22Rv1 (cell line): Measurements from ENCODE around the gene SH3GLB1.

Experiments used
- H3K27ac ChIP-seq: fragments of 450-650 bp; 2 replicates; pipeline ENCODE4 v1.5.1; 2017
- ZFX ChIP-seq: fragments of 450-650 bp; IDR thresholded peaks from 2 replicates; pipeline ENCODE4 v1.6.1; 2017; ENCODE audit warnings: antibody characterized with exemption, borderline replicate concordance
- TF ChIP-seq, protein P1 (sequence below): fragments of 450-650 bp; IDR thresholded peaks from 2 replicates; pipeline ENCODE4 v1.5.1; 2017; ENCODE audit warnings: mild to moderate bottlenecking

Gene SH3GLB1

DNA sequence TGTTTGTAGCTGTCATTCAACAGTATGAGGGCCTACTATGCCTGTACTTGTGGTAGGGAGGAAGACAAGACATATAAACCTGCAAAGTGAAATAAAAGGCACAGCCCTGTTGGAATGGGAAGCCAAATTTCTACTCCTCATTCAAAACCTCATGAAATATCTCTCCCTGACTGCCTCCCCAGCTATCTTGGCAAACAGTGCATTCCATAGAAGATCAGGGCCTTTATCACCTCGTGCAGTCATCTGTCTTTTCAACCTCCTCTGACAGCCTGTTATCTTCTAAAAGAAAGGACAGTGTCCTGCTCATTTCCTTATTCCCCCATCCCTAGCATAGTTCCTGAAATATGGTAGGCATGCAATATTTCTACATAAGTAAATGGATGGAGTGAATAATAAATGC lies 71.0 kb downstream of the SH3GLB1 start:
- TF ChIP-seq ZFX = no peak
- TF ChIP-seq, protein P1, sequence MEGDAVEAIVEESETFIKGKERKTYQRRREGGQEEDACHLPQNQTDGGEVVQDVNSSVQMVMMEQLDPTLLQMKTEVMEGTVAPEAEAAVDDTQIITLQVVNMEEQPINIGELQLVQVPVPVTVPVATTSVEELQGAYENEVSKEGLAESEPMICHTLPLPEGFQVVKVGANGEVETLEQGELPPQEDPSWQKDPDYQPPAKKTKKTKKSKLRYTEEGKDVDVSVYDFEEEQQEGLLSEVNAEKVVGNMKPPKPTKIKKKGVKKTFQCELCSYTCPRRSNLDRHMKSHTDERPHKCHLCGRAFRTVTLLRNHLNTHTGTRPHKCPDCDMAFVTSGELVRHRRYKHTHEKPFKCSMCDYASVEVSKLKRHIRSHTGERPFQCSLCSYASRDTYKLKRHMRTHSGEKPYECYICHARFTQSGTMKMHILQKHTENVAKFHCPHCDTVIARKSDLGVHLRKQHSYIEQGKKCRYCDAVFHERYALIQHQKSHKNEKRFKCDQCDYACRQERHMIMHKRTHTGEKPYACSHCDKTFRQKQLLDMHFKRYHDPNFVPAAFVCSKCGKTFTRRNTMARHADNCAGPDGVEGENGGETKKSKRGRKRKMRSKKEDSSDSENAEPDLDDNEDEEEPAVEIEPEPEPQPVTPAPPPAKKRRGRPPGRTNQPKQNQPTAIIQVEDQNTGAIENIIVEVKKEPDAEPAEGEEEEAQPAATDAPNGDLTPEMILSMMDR = no peak
- H3K27ac ChIP-seq = no peak overlapping the region

DNA sequence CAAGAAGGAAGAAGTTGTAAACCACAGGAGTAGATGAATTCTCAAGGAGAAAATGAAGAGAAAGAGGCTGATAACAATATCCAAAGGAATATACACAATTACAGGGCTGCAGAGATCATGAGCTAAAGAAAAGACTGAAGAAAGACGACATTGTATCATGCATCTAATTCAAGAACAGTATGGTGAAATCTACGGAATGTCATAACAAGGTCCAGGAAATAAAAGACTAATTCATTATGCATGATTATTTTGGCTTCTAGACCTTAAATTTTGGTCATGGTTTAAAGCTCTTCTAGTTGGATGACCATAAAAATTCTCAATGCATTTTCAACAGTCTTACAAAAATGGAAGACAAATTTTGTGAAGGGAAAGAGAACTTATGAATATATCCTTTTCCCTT lies 71.7 kb downstream of the SH3GLB1 start:
- H3K27ac ChIP-seq = no peak overlapping the region
- TF ChIP-seq, protein P1 = no peak
- TF ChIP-seq ZFX = no peak

DNA sequence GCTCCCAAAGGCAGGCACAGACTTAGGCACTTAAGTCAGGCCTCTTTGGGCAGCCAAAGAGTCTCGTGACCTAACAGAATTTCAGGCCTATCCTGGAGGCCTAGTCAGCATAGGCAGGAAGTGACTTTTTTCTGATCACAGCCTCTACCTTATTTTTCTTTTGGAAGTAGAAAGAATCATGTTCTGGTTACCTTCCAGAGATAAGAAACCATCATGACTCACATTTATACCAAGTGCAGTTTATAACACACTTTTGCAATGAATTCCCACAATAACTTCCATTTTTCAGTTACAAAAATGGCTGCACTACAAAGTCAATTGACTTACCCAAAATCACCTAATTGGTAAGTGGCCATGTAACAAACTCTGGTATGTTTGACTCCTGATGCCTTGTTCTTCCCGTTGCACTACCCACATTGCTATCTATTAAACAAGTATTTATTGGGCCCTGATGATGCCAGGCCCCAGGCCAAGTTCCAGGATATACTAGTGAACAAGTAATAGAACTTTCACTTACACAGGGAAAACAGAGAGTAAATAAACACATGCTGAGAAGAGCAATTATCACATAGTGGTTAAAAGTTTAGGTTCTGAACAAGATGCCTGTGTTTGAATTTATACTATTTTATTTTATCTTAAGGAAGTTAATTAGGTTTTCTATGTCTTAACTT lies 74.3 kb downstream of the SH3GLB1 start:
- TF ChIP-seq ZFX = no peak
- no peak overlapping the region for H3K27ac ChIP-seq

DNA sequence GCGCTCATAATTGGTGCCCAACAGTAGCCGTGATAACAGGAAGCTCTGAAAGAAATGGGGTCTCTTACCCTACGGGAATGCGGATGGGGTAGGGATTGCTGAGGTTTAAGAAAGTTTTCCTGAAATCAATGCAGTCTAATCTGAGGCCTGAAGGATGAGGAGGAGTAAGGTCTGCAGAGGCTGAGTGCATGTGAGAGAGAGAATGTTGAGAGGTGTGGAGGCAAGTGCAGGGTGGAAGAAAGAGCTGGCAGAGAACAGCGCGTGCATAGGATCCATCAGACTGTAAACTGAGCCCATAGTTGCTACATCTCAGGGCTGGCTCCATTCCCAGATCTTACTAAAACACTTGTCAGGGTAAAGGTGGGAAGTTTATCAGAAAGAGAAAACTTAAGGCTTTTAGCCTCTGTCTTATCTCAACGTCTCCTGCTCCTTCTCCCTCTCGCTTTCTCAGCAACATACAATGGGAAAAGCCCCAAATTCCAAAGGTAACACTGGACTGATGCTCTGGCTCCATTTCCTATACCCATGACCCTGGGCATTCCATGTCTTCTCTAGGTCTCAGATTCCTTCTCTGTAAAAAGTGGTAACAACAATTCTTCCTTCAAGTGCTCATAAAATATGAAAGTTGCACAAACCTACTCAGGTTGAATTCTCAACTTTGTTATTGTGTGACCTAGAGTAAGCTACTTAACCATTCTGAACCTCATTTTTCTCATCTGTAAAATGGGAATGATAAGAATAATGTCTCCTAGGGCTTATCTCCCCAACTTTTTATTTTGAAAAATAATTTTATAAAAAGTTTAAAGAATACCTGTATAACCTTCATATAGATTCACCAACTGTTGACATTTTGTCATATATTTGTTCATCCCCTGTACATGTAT lies 75.2 kb downstream of the SH3GLB1 start:
- H3K27ac ChIP-seq = no peak overlapping the region
- TF ChIP-seq, protein P1 = no peak
- TF ChIP-seq ZFX = no peak

DNA sequence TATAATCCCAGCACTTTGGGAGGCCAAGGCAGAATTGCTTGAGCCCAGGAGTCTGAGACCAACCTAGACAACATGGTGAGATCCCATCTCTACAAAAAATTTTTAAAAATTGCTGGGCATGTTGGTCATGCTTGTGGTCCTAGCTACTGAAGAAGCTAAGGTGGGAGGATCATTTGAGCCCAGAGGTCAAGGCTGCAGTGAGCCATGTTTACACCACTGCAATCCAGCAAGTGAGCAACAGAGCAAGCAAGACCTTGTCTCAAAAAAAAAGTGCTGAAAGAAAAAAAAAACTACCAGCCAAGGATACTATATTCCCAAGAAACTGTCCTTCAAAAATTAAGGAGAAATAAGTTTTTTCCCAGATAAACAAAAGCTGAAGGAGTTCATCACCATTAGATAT lies 78.1 kb downstream of the SH3GLB1 start:
- no peak for TF ChIP-seq ZFX
- TF ChIP-seq, protein P1 = no peak

DNA sequence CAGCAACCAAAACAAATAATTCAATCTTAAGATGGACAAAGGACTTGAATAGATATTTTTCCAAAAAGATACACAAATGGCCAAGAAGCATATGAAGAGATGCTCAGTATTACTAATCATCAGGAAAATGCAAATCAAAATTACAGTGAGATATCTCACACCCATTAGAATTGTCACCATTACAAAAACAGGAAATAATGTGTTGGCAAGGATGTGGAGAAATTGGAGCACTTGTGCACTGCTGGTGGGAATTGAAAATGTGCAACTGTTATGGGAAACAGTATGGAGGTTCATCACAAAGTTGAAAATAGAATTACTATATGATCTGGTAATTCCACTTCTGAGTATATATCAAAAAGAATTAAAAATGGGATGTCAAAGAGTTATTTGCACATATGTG lies 83.2 kb downstream of the SH3GLB1 start:
- H3K27ac ChIP-seq = no peak overlapping the region
- no peak for TF ChIP-seq ZFX
- TF ChIP-seq, protein P1 = no peak

More for the DNA sequence above, 78.1 kb downstream of the SH3GLB1 start:
- no peak overlapping the region for H3K27ac ChIP-seq

DNA sequence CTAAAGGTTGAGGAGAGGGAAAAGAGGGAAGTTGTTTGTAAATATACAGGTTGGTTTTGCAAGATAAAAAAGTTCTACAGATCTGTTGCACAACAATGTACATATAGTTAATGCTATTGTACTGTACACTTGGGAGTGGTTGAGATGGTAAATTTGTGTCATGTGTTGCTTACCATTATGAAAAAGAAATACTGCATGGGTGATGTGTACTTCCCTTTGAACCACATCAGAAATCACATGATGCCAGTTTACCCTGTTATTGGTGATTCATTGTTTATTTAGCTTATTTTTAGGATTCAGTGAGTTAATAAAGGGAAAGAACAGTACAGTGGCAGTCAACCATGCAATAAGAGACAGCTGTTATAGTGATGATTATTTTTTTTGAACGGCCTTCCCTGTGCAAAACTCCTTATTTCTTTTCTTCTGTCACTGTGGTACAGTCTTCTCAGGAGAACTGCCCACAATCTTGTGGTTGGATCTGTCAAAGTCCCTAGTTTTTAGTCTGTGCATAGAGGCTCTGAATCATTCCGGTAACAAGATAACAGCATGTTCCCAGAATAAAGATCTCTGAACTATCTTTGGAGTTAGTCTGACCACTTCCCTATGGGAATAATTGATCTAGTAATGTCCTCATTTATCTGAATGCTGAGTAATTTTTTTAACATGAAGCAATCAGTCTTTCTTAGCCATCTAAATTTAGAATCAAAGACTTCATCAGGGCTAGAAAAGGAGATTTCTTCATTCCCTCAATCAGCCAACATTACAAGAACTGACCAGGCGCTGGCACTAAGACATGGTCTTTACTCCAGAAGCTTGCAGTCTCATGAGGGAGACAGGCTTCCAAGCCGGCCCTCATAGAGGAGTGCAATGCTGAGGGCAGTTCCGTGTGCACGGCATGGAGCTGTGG lies 84.2 kb downstream of the SH3GLB1 start:
- no peak overlapping the region for H3K27ac ChIP-seq

More for the DNA sequence above, 84.2 kb downstream of the SH3GLB1 start:
- TF ChIP-seq, protein P1 = no peak
- no peak for TF ChIP-seq ZFX
